NCI-H1092 treated with DMSO at 0.1 percent for 48 hours (cell line): Measurements from ENCODE around the gene TTLL12.

Source experiments
- DNase-seq: peaks from one replicate; lab custom pipeline; 2025; lab: John Stamatoyannopoulos, UW

TTLL12 gene

GRCh38 chr22:43213962-43214361 lies 27.0 kb upstream of the TTLL12 start:
- no peak for DNase-seq

DNA sequence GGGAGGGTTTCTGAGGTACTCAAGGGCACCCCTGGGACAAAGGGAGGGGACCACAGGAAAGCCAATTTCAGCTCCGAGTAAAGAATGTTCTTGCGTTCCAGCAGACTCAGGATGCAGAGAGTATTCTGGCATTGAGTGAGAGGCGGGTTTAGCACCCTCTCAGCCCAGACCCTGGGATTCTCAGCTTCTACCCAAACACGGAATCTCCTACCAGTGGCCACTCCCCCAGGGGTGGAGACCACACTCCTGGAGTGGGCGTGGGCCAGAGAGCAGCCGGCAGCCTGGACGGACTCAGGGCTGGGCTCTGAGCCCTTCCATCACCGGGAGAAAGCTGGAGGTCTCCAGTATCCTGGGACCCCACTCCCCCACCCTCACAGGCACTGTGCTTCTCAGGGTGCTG lies 26.1 kb upstream of the TTLL12 start:
- no peak for DNase-seq

DNA sequence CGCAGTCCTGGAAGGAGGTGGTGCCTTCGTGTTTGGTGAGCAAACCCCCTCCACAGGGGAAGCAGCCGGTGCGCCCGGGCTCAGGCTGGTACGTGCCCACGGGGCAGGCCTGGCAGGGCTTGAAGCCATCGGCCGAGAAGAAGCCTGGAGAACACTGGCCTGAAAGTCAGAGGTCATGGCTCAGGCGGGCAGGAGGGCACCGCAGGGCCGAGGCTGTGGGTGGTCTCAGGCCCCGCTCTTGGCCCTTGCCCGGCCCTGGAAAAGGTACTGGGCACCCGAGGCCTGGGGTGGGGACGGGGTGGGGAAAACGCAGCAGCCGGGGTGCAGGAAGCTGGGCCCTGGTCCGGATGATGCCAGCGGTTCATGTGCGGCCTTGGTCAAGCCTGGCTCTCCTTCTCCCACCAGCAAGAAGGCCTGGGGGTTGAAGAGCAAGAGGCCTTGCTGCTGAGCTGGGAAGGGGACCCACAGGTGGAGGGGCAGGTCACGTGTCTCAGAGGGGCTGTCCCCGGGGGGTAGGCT lies 25.6 kb upstream of the TTLL12 start:
- DNase-seq, result no peak

DNA sequence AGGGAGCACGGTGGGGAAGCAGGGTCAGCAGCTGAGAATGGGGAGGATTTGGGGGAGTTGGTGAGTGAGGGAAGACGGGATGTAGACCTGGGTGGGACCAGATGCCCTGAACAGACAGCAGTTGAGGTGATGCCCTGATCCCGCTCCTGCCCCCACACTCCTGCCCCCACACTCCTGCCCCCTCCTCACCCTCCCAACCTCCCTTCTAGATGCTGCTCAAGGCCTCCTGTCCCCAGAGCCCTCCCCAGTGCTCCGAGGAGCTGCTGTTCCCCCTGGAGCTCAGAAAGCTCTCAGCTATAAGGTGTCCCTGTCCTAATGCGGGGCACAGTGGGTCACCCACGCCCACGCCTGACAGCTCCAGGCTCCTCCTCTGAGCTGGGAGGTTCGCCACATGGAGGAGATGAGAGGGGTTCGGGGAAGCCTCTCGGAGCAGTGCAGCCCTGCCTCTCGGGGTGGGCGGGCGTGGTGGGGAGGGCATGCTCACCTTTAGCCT lies 25.1 kb upstream of the TTLL12 start:
- no peak for DNase-seq

GRCh38 chr22:43210631-43211515 lies 23.9 kb upstream of the TTLL12 start:
- no peak for DNase-seq

DNA sequence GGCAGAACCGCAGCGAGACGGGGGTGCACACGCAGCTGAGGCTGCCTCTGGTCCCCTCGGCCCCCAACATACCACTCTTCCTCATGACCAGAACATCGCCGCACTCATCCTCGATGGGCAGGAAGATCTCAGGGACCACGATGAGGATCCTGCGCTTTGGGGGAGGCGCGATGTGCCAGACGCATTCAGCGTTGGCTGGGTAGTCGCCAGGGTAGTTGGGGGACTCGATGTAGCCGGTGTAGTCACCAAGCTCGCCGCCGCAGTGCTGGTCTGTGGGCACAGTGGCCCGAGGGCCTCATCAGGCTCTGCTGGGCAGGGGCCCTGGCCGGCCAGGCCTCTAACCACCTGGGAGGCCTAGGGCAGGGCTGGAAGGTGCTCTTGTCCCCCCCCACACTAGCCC lies 23.0 kb upstream of the TTLL12 start:
- DNase-seq, result no peak

DNA sequence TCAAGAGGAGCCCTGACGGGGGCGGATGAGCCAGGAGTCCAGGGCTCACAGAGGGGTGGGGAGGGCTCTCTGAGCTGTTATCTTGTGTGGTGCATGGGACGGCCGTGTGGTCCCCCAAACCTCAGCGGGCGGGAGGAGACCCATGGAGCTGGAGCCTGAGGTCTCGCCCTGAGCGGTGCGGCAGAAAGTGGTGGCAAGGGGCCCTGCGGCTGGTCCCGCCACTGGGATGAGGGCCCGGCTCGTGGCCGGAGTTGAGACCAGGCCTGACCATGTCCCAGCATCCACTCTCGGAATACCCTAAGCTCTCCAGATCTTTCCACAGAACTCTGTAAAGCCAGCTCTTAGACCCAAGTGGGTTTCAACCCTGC lies 22.6 kb upstream of the TTLL12 start:
- DNase-seq, result no peak

GRCh38 chr22:43208703-43209522 lies 22.0 kb upstream of the TTLL12 start:
- no peak for DNase-seq

GRCh38 chr22:43207849-43208702 lies 21.1 kb upstream of the TTLL12 start:
- DNase-seq, result no peak

DNA sequence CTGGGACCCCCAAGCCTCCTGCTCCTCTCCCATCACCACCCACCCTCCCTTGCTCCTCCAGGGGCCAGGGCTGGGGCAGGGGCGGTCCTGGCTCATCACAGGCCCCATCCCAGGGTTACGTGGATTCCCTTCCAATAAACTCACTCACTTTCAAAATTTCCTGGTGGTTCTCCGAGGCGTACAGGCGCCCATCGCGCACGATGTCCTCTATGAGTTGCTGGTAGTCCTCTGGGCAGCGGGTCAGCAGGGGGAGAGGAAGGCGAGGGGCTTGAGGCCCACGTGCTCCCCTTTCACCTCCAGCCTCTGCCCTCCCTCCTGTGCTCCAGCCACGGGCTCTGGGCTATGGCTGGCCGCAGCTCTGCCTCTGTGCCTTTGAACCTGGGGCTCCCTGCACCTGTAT lies 20.5 kb upstream of the TTLL12 start:
- no peak for DNase-seq

DNA sequence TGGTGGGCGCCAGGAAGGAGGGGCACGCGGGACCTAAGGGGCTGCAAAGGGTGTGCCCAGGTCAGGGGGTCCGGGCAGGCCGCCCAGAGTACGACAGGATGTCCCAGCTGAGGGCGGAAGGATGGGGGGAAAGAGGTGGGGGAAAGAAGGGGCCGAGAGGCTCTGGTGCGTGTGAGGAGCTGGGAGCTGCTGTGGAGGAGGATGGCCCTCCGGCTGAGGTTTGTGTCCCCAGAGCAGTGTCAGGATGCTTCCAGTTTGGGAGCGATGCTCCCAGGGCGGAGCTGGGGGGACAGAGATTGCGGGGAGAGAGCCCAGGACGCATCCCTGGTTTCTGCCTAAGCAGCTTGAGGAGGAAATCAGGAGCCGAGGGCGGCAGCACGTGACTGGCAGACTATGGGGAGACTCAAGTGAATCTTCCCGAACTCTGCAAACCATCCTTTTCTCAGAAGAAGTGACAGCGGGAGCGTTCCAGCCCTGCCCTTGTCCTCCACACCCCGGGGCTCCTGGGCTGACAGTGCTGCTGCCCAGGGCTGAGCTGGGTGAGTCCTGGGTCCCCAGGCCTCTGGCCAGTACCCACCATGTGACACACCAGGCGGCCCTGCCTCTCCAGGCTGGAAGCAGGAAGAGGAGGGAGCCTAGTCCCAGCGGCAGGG lies 19.7 kb upstream of the TTLL12 start:
- DNase-seq, result no peak

DNA sequence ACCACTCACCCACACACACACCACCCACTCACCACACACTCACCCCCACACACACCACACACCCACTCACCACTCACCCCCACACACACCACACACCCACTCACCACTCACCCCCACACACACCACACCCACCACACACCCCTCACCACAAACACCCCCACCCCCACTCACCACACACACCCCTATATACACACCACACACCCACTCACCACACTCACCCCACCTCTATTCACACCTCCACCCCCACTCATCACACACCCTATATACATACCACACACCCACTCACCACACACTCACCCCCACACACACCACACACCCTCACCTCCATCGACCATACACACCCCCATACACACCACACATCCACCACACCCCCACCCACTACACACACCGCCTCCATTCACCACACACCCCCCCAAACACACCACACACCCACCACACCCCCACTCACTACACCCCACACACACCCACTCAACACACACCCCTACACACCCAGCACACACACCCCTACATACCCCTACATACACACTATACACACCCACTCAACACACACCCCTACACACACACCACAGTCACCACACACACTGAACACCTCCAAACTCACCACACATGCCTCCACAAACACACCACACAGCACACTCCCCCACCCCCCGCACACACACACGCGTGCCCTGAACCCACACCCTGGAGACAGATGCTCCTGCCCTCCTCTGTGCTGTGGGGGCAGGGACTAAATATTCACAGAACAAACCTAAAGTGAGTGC lies 19.0 kb upstream of the TTLL12 start:
- no peak for DNase-seq

- DNase-seq, result no peak
Measured at GRCh38 chr22:43205261-43205691, 18.3 kb upstream of the TTLL12 start.

GRCh38 chr22:43203471-43203981 lies 16.6 kb upstream of the TTLL12 start:
- DNase-seq, result no peak

DNA sequence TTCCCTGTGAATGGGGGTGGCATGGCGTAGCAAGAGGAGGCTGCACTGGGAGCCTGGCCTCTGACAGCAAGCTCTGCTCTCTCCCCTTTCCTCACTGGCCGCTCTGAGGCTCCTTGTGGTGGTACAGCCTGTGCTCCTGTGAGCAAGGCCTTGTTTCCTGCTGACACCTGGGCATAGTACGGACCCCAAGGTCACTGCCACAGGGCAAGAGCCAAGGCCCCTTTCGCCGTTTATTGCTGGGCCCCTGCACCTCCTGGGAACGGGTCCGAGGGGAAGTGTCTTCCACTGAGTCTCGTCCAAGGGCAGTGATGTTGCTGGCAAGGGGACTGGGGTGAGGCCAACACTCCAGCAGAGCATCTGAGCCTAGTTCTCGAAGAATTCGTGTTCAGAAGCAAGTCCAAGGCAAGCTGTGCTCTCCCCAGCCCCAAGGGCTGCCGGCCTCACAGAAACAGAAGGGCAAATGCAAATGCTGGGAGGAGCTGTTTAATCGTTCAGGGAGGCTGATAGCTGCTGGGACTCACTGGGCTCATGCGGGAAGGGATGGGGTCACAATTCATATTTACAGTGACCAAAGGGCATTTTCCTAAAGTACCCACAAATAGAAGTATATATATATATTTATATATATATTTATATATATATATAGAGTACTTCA lies 15.9 kb upstream of the TTLL12 start:
- DNase-seq, result no peak

- no peak for DNase-seq
Measured at GRCh38 chr22:43202326-43202725, 15.4 kb upstream of the TTLL12 start.

DNA sequence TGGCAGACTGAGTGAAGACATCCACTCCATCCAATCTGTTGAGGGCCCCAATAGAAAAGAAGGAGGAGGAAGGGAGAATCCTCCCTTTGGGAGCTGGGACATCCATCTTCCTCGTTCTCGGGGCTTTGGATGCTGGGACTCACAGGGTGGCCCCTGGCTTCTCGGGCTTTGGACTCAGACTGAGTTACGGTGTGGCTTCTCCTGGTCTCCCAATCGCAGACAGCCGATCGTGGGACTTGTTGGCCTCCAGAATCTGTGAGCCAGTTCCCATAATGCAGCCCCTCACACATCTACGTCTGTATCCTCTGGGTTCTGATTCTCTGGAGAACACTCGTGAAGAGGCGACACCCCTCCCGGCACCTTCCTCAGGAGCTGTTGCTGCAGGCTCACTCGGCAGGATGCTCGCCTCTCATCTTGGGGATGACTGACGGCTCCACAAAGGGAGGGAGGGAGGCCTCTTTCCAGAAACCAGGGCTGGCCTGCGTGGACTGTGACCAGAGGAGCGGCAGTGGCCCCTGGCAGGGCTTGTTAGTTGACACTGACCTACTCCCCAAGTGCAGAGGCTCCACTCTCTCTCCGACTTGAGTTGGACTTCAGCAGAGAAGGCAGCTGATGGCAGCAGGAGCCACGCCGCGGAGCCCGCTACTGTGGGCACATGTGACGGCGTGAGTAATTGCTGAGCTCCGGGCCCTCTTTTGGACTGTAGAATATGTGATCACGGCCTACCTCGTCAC lies 14.7 kb upstream of the TTLL12 start:
- no peak for DNase-seq

DNA sequence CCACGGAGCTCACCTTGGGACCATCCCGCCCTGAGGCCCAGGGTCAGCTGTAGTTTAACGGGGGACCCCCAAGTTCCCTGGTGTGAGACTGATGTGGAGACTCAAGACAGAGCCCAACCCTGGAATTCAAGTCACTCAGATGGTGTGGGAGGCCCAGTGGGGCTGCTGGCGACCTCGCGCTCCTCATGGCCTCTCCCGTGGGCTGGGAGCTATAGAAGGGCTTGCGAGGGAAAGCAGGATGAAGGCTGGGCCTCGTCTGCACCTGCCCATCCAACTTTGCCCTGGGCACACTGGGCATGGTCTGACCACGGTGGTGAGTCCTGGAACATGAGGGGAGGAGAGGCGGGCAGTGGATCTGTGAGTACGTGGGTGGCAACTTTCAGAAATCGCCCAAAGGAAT lies 13.6 kb upstream of the TTLL12 start:
- DNase-seq, result no peak

- no peak for DNase-seq
Measured at GRCh38 chr22:43200031-43200430, 13.1 kb upstream of the TTLL12 start.
